GM19467 (cell line): Measurements from ENCODE around the gene ADAMTSL4.

ENCODE experiments used
- ATAC-seq: cut with Tn5 transposase; IDR thresholded peaks from one replicate; pipeline ENCODE4 v1.9.1; 2021; ENCODE audit warnings: mild to moderate bottlenecking, moderate library complexity; ENCODE audit not compliant: unreplicated experiment

Gene ADAMTSL4

GRCh38 chr1:150548632-150549495 is at the start of gene ADAMTSL4:
Gene ADAMTSL4 (plus strand): TSS chr1:150549408. CDS start chr1:150552289, 2,881 bp downstream.
- ATAC-seq, result no peak

- ATAC-seq, result no peak
Measured at GRCh38 chr1:150505431-150505830, 43.8 kb upstream of the ADAMTSL4 start.

DNA sequence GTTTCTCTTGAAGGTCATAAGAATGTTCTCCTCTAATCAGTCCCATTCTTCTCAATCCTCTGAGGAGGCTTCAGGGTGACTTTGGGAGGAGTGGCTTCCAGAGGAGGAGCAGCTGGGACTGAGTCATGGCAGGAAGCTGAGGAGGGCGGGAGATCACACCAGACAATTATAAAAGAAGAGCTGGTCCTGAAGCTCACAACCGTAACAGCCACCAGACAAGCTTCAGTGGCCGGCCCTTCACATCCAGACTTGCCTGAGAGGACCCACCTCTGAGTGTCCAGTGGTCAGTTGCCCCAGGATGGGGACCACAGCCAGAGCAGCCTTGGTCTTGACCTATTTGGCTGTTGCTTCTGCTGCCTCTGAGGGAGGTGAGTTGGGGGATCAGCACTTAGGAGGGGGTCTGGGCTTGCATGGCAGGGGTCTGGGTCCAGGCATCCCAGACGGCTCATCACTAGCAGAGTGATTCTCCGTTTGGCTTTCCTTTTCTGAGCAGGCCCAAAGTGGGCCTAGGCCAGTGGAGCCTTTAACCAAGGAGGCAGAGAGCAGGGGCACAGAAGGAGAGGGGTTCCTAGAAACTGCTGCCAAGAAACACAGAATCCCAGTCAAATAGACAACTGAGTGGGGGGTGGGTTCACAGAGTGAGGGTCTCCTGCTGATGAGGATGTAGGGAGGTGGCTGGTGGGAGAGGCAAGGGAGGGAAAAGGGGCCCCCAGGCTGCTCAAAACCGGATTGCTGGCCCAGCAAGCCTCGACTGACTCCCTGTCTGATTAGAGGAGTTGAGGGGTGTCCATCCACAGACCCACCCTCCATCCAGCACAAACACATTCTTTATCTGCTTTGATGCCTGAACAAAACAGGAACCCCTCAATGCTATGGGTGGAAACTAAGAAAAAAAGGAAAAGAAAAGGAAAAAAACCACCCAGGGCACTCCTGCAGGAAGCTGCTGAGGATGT is 41.0 kb upstream of the ADAMTSL4 start, which contains the start of gene ECM1:
Gene ECM1, plus strand, starts transcription at position 198 of the 953 bp plus-strand sequence. Its CDS starts 101 bp downstream, at position 299.
- ATAC-seq, result no peak

- ATAC-seq, result no peak
Measured at GRCh38 chr1:150508982-150509381, 40.2 kb upstream of the ADAMTSL4 start.

DNA sequence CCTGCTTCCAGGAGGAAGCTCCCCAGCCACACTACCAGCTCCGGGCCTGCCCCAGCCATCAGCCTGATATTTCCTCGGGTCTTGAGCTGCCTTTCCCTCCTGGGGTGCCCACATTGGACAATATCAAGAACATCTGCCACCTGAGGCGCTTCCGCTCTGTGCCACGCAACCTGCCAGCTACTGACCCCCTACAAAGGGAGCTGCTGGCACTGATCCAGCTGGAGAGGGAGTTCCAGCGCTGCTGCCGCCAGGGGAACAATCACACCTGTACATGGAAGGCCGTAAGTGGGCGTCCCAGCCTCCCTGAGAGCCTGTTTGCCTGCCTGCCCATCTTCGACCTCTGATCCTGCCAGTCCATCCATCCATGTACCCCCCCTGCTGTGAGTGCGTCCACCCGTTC is 37.7 kb upstream of the ADAMTSL4 start:
- ATAC-seq, result no peak

- no peak for ATAC-seq
Measured at GRCh38 chr1:150511985-150512660, 37.1 kb upstream of the ADAMTSL4 start.

- ATAC-seq, result no peak
Measured at GRCh38 chr1:150512846-150513245, 36.4 kb upstream of the ADAMTSL4 start.

- no peak for ATAC-seq
Measured at GRCh38 chr1:150513351-150513791, 35.8 kb upstream of the ADAMTSL4 start.

DNA sequence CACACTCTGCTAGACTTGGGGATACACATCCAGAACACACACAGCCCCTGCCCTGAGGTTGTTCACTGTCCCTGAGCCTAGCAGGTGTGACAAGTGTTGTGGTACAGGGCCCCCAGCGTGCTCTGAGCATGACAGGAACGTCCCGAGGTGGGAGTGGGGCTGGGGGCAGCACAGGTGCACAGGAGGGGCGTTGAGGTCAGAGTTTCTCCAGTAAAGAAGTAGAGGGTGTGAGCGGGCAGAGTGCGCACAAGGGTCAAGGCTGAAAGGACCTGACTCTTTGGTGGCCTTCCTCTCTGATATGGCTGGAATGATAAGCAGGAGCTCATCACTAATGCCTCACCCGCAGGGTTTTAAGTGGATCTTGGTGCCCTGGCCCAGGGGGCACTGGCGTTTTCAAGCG is 34.9 kb upstream of the ADAMTSL4 start:
- no peak for ATAC-seq

GRCh38 chr1:150514913-150515327 is 34.3 kb upstream of the ADAMTSL4 start:
- ATAC-seq, result peak; percentile 1

DNA sequence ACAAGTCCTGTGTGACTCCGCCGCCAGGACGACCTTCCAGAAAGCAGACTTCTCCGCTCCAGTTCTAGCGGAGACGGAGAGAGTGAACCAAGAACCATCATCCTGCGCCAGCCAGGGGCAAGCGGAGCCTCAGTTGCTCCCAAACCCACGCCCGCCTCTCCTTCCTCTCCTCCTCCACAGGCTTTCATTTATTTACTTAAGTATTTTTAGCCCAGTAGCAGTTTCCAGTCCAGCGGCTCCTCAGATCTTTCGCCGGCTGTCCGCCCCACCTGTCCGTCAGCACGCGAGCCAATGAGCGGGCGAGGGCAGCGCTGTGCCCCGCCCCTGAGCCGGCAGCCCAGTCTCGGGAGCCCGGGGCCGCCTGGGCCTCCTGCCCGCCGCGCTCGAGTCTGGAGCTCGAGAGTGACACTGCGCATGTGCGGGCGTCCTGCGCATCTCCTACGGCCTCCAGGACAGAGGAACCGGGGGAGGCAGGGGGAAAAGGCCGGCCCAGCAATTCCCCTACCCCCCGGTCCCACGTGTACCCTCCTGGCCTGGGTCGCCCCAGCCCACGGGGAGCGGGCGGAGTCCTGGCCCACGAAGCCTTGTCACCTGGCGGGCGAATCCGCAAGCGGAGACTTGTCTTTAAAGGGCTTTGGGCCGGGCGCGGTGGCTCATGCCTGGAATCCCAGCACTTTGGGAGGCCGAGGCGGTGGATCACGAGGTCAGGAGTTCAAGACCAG is 33.7 kb upstream of the ADAMTSL4 start, which contains the start of gene FALEC:
Gene FALEC, plus strand, starts transcription at position 425 of the 722 bp plus-strand sequence.
- peak; percentile 95 for ATAC-seq

GRCh38 chr1:150516050-150516591 is 33.1 kb upstream of the ADAMTSL4 start:
- no peak for ATAC-seq

DNA sequence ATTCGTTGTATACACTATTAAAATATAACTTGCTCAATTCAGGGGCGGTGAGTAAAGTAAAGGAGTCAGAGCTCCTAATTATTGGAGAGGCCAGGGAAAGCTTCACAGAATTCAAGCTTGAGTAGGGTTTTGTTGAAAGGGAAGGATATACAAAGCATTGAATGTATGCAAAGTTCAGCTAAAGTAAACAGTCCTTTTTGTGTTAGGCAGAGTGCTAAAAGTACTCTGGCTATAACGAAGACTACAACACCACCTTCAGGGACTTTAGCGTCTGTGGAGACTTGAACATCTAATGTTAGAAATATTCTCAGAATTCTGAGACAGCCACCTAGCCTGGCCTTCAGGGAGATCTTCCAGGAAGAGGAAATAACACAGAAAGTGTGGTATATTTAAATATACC is 32.6 kb upstream of the ADAMTSL4 start:
- ATAC-seq, result no peak

- no peak for ATAC-seq
Measured at GRCh38 chr1:150521196-150521968, 27.8 kb upstream of the ADAMTSL4 start.

DNA sequence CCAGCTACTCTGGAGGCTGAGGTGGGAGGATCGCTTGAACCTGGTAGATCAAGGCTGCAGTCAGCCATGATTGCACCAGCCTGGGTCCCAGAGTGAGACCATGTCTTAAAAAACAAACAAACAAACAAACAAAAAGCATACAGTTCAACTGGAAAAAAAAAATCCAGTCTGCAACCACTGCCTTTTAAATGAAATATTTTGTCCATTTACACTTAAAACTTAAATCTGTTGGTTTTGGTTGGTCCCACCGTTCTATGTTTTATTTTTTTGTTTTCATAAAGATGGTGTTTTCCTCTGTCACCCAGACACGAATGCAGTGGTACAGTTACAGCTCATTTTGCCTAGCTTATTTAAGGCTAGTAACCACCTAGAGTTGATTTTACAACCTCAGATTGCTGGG is 23.9 kb upstream of the ADAMTSL4 start:
- no peak for ATAC-seq

DNA sequence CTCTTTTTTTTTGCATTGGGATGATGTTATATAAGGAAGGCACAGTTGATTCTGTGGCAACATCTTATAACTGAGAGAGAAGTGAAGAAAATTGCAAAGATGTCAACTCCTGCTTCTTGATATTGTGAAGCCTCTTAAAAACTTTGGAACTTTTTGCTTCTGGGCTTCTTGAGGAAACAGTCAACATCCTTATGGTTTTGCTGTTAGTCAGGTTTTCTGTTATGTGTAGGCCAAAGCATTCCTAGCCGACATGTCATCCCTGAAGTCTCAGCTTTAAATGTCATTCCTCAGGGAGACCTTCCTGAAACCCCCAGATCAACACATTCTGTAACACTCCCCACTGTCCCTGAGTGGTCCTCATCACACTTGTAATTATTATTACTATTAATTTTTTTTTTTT is 21.0 kb upstream of the ADAMTSL4 start:
- no peak for ATAC-seq

DNA sequence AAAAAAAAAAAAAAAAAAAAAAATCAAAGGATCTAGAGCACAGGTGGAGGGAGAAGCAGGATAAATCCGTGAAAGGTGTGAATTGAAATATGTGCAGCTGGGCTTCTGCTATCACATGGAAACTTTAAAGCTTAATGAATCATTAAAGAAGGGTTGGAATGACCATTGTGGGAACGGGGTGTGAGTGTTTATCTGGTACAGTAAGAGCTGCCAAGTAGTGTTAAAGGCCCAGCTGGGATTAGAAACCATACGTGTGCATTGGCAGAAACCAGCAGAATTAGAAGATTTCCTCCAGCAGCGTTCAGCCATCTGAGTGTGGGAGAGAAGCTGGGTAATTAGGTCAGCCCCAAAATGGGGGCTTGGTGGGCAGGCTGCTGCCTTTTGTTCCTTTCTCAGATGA is 20.2 kb upstream of the ADAMTSL4 start:
- no peak for ATAC-seq

- no peak for ATAC-seq
Measured at GRCh38 chr1:150530491-150531159, 18.6 kb upstream of the ADAMTSL4 start.
